Limb (tissue), 2 donors: ENCODE measurements around the gene RNFT1.
A peak's percentile ranks its signal among the peaks of the same experiment; 100 is the strongest.
"Not testable (repeated sequence)": the region's sequence is repeated elsewhere in the genome, so short reads cannot be mapped to it uniquely, and the experiment has no call there.

Experiments
- DNase-seq, 2 donors: peaks; one replicate each; pipeline ENCODE4 v3.0.0-alpha.2; 2016; ENCODE audit errors: extremely low spot score in 2 of 2

RNFT1 gene

GRCh38 chr17:59930121-59930520 lies 34.4 kb downstream of the RNFT1 start:
- DNase-seq: not testable (repeated sequence)

- DNase-seq: not testable (repeated sequence)
These were observed 43.9 kb downstream of the RNFT1 start for GRCh38 chr17:59920637-59921036.

- DNase-seq: no peak
These were observed 48.1 kb downstream of the RNFT1 start for GRCh38 chr17:59916446-59916845.

GRCh38 chr17:59914274-59914854 lies 50.2 kb downstream of the RNFT1 start:
- peak in 1 of 2 donors; percentile 78 for DNase-seq

GRCh38 chr17:59907467-59907866 lies 57.1 kb downstream of the RNFT1 start:
- no peak for DNase-seq

- no peak for DNase-seq
These were observed 61.1 kb downstream of the RNFT1 start for GRCh38 chr17:59903455-59903854.
